HepG2 (cell line): Measurements from ENCODE around the gene PKD2L1. TPM values are rescaled to one million over a fixed set of nuclear protein-coding genes. Genes with fewer than 3 reads are reported as not detected.

Source experiments
- FOXJ3 ChIP-seq: sonication (generic); formaldehyde crosslinking; IDR thresholded peaks from 2 replicates; pipeline ENCODE4 v1.4.0; 2020; ENCODE audit warnings: missing genetic modification reagents, mild to moderate bottlenecking, borderline replicate concordance
- SALL1 ChIP-seq: sonication (generic); formaldehyde crosslinking; IDR thresholded peaks from 2 replicates; pipeline ENCODE4 v1.8.0; 2022; ENCODE audit warnings: mild to moderate bottlenecking, missing genetic modification reagents
- SMAD9 ChIP-seq: sonication (generic); formaldehyde crosslinking; IDR thresholded peaks from 2 replicates; pipeline ENCODE4 v1.5.1; 2020; ENCODE audit warnings: mild to moderate bottlenecking, missing genetic modification reagents
- TFDP2 ChIP-seq: sonication (generic); formaldehyde crosslinking; IDR thresholded peaks from 2 replicates; pipeline ENCODE4 v1.4.0; 2020; ENCODE audit warnings: missing genetic modification reagents
- ZBED4 ChIP-seq: sonication (generic); formaldehyde crosslinking; IDR thresholded peaks from 2 replicates; pipeline ENCODE4 v1.4.0; 2020; ENCODE audit warnings: missing genetic modification reagents, borderline replicate concordance
- ZFP41 ChIP-seq: sonication (generic); formaldehyde crosslinking; IDR thresholded peaks from 2 replicates; pipeline ENCODE4 v1.4.0; 2020; ENCODE audit warnings: mild to moderate bottlenecking, missing genetic modification reagents, borderline replicate concordance
- ZFP90 ChIP-seq: sonication (generic); formaldehyde crosslinking; IDR thresholded peaks from 2 replicates; pipeline ENCODE4 v1.8.0; 2022; ENCODE audit warnings: missing genetic modification reagents, mild to moderate bottlenecking, inconsistent platforms, borderline replicate concordance
- ZNF224 ChIP-seq: sonication (generic); formaldehyde crosslinking; IDR thresholded peaks from 2 replicates; pipeline ENCODE4 v1.5.0; 2020; ENCODE audit warnings: mild to moderate bottlenecking, missing genetic modification reagents
- ZNF256 ChIP-seq: sonication (generic); formaldehyde crosslinking; conservative IDR thresholded peaks from 2 replicates; pipeline ENCODE4 v1.4.0; 2020; ENCODE audit warnings: missing genetic modification reagents
- ZNF264 ChIP-seq: sonication (generic); formaldehyde crosslinking; IDR thresholded peaks from 2 replicates; pipeline ENCODE4 v1.4.0; 2020; ENCODE audit warnings: missing genetic modification reagents
- ZNF567 ChIP-seq: sonication (generic); formaldehyde crosslinking; IDR thresholded peaks from 2 replicates; pipeline ENCODE4 v1.8.1; 2023; ENCODE audit warnings: mild to moderate bottlenecking, missing genetic modification reagents, borderline replicate concordance
- ZNF678 ChIP-seq: sonication (generic); formaldehyde crosslinking; IDR thresholded peaks from 2 replicates; pipeline ENCODE4 v1.4.0; 2020; ENCODE audit warnings: mild to moderate bottlenecking, missing genetic modification reagents
- ZNF766 ChIP-seq: sonication (generic); formaldehyde crosslinking; IDR thresholded peaks from 2 replicates; pipeline ENCODE4 v1.5.0; 2020; ENCODE audit warnings: missing genetic modification reagents, borderline replicate concordance
- ZNF780A ChIP-seq: sonication (generic); formaldehyde crosslinking; IDR thresholded peaks from 2 replicates; pipeline ENCODE4 v1.8.0; 2022; ENCODE audit warnings: mild to moderate bottlenecking, missing genetic modification reagents, moderate library complexity
- ZNF800 ChIP-seq: sonication (generic); formaldehyde crosslinking; IDR thresholded peaks from 2 replicates; pipeline ENCODE4 v1.4.0; 2020; ENCODE audit warnings: missing genetic modification reagents
- polyA plus RNA-seq, 8 experiments: library from polyadenylated mRNA; depleted of rRNA in 3 of 8; stranded (reverse) in 7 of 8; unstranded in 1 of 8; fragments of >200 nt; fragmentation: Illumina TruSeq in 4 of 8; extraction: Trizol in 4 of 8; gene quantifications; 2 replicates each; pipeline versions ENCODE4 v1.2.1 to v1.2.3, GENCODE V29; 2011 to 2016; ENCODE audit warnings: low read depth in 4 of 8, missing spikeins in 1 of 8, mixed read lengths in 1 of 8; ENCODE audit not compliant: insufficient read depth in 1 of 8
- total RNA-seq, 5 experiments: library from RNA; depleted of rRNA; stranded (reverse); fragments of >200 nt; fragmentation: Illumina TruSeq; extraction: Trizol; gene quantifications; 2 replicates each; pipeline ENCODE4 v1.2.3, GENCODE V29; 2016; ENCODE audit warnings: low read depth in 1 of 5
- TF ChIP-seq, protein P1 (sequence below): sonication (generic); formaldehyde crosslinking; IDR thresholded peaks from 2 replicates; pipeline ENCODE4 v1.4.0; 2020; ENCODE audit warnings: missing genetic modification reagents

Gene PKD2L1
- total and polyA plus RNA-seq, 2 of the 13 experiments (the other 11 are each of a cell fraction or from before 2014, with no cell fraction given): 0.07 to 0.15 TPM

GRCh38 chr10:100345570-100346330, 15.7 kb upstream of the PKD2L1 start (continued):
- TF ChIP-seq ZNF800 (CRISPR knock-in tag) (0 out of 2 replicates have a peak, but pooled peaks have one; percentile 66), ZNF678 (CRISPR knock-in tag) (no peak), ZNF567 (no peak), ZFP90 (CRISPR knock-in tag) (peak; percentile 90), FOXJ3 (CRISPR knock-in tag) (0 out of 2 replicates have a peak, but pooled peaks have one; percentile 38), ZBED4 (CRISPR knock-in tag) (no peak), ZNF766 (0 out of 2 replicates have a peak, but pooled peaks have one; percentile 53), SALL1 (CRISPR knock-in tag) (peak; percentile 54; the same call in 1 of the 2 replicates), ZNF264 (CRISPR knock-in tag) (peak; percentile 63; the same call in 1 of the 2 replicates), SMAD9 (CRISPR knock-in tag) (0 out of 2 replicates have a peak, but pooled peaks have one; percentile 6), TFDP2 (CRISPR knock-in tag) (no peak), ZFP41 (CRISPR knock-in tag) (no peak), ZNF780A (CRISPR knock-in tag) (no peak), ZNF224 (no peak), ZNF256 (CRISPR knock-in tag) (0 out of 2 replicates have a peak, but pooled peaks have one; percentile 66)
- TF ChIP-seq, protein P1, sequence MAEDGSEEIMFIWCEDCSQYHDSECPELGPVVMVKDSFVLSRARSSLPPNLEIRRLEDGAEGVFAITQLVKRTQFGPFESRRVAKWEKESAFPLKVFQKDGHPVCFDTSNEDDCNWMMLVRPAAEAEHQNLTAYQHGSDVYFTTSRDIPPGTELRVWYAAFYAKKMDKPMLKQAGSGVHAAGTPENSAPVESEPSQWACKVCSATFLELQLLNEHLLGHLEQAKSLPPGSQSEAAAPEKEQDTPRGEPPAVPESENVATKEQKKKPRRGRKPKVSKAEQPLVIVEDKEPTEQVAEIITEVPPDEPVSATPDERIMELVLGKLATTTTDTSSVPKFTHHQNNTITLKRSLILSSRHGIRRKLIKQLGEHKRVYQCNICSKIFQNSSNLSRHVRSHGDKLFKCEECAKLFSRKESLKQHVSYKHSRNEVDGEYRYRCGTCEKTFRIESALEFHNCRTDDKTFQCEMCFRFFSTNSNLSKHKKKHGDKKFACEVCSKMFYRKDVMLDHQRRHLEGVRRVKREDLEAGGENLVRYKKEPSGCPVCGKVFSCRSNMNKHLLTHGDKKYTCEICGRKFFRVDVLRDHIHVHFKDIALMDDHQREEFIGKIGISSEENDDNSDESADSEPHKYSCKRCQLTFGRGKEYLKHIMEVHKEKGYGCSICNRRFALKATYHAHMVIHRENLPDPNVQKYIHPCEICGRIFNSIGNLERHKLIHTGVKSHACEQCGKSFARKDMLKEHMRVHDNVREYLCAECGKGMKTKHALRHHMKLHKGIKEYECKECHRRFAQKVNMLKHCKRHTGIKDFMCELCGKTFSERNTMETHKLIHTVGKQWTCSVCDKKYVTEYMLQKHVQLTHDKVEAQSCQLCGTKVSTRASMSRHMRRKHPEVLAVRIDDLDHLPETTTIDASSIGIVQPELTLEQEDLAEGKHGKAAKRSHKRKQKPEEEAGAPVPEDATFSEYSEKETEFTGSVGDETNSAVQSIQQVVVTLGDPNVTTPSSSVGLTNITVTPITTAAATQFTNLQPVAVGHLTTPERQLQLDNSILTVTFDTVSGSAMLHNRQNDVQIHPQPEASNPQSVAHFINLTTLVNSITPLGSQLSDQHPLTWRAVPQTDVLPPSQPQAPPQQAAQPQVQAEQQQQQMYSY (CRISPR knock-in tag): peak; percentile 76; the same call in 1 of the 2 replicates
